Measurements from ENCODE around the gene SHISA9.

GRCh38 chr16:13181432-13181831 lies 280.0 kb downstream of the SHISA9 start:
- TF ChIP-seq TOX (CRISPR knock-in tag; IDR thresholded peaks at IDR 0.05; ENCODE audit: borderline replicate concordance) (no peak), PATZ1 (CRISPR knock-in tag; IDR thresholded peaks at IDR 0.05; ENCODE audit: borderline replicate concordance) (no peak), ZNF70 (CRISPR knock-in tag; IDR thresholded peaks at IDR 0.05) (no peak), ARNTL (CRISPR knock-in tag; IDR thresholded peaks at IDR 0.05; ENCODE audit: borderline replicate concordance, low read depth) (no peak), CREB5 (CRISPR knock-in tag; IDR thresholded peaks at IDR 0.05; ENCODE audit: low read depth) (no peak), ZC3H10 (CRISPR knock-in tag; IDR thresholded peaks at IDR 0.05) (no peak), SNAI2 (CRISPR knock-in tag; IDR thresholded peaks at IDR 0.05) (no peak), CSDC2 (CRISPR knock-in tag; IDR thresholded peaks at IDR 0.05) (no peak), ZFP30 (CRISPR knock-in tag; IDR thresholded peaks at IDR 0.05) (no peak), RARB (CRISPR knock-in tag; IDR thresholded peaks at IDR 0.05) (no peak), POU6F1 (CRISPR knock-in tag; IDR thresholded peaks at IDR 0.05; ENCODE audit: borderline replicate concordance, low read depth) (no peak)
